ENCODE measurements around the gene KLC1. TPM values are rescaled to one million over a fixed set of nuclear protein-coding genes. Genes with fewer than 3 reads are reported as not detected.

The KLC1 gene
- polyA plus RNA-seq, 3 donors = 81.6 to 89.5 (median 85.6) TPM

DNA sequence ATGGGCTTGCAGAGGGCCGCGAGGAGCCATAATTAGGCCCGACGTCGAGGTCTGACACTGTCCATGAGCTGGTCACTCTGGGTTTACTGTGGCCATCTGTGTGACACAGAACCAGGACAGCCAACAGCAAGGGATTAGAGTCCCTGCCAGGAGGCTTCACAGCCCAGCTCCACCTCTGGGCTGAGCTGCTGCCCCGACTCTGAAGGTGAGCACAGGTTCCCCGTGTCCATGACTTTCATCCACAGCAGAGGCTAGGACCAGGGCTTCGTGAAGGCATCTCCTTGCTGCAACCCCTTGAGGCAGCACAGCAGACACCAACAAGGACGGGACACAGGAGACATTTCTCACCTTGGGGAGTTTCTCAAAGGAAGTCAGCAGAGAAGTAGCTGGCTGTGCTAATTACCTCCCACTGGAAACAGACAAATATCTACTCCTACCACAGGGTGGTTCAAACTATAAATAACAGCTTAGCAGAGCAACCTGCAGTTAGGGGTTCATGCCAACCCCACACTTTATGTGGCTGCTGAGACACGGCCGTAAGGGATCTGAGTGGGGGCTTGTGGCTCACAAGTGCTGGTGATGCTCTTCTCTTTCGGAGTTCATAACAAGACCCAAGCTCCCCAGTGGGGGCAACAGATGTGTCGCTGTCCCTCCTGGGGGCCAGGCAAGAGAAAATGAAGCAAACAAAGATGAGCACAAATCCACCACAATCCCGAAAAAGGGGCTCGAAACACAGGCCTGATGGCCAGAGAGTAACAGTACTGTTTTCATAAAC is 115.8 kb downstream of the KLC1 start:
- DNase-seq (ENCODE audit: low read depth in 3 of 3, low spot score in 2 of 3) = no peak

DNA sequence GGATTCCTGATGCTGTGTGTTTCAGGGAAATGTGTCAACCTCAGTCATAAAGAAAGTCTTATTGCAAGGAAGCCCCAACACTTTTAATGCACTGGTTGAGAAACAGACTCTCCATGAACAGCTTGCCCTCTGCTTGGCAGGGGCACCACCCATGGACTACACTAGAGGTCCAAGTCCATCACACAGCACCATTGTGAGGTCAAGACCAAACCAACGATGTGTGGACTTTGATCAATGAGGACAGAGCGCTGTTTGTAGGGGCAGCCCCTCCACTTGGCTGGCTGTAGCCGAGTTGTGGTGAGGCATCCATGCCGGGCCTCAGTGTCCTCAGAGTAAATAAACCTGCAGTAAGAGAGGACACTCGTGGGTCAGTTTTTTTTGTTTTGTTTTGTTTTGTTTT is 116.4 kb downstream of the KLC1 start:
- no peak for DNase-seq (ENCODE audit: low read depth in 3 of 3, low spot score in 2 of 3)

DNA sequence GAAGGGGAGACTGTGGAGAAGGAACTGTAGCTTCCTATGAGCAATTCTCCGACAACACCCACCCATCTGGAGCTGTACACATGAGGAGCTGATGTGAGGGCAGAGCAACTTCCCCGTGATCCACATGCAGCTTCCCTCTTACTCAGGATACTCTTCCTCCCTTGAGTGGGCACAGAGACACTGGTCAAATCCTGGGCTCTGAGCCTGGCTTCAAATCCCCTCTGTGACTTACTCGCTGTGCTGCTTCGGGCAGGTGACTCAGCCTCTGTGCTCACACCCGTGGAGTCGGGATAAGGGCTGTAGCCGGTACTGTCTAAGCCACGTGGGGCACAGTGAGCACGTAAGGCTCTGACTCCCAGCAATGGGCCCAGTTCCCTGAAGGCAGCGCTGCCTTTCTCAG is 117.7 kb downstream of the KLC1 start:
- no peak for DNase-seq (ENCODE audit: low read depth in 3 of 3, low spot score in 2 of 3)

DNA sequence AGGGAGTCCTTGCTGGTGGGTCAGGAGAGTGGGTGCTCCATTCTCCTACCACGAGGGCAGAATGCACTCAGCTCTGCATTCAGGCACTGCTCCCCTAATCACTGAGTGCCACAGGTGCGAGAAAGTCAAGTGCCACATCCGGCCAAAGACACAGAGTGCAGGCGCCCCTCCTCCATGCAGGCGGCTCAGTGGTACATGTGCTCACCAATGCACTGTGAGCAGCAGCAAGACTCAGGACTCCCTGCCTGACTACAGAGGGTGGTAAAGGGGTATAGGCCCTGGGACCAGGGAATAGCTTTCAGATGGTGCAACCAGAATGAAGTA is 119.5 kb downstream of the KLC1 start:
- DNase-seq (ENCODE audit: low read depth in 3 of 3, low spot score in 2 of 3) = no peak

DNA sequence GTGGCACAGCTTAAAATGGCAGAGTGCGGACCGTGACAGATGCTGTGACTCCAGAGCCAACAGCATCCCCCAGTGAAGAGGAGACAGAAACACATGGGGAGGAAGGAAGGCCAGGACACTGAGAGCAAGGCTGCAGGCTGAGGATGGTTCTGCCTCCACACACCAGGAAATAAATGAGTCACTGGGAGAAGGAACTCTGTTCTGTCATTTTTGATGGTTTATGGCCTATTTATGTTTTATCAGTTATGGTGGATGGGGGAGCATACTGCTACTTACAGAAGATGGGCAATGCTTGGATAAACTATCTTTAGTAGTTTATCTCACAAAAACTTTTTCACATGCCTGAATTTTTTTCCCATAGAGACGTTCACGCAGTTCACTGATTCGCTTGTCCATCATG is 120.4 kb downstream of the KLC1 start:
- no peak for DNase-seq (ENCODE audit: low read depth in 3 of 3, low spot score in 2 of 3)

DNA sequence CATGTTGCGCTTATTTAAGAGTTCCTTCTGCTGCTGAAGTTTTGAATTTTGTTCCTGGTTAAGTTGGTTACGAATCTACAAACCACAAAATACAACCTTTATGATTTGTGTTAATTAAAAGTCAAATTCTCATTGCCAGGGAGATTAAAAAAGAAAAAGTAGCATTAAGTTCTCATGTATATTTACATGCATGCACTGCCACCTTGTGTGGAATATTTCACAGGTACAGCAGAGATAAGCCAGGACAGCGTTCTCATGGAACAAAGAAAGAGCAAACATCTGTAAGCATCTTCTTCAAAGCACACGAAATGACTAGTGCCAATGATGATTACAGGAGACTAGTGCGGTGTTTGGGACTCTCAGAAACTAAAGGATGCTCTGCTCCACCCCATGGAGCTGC is 120.8 kb downstream of the KLC1 start:
- DNase-seq (ENCODE audit: low read depth in 3 of 3, low spot score in 2 of 3) = no peak

Other genes with a start within 250 kb of the KLC1 start
- 10 to 100 TPM; 87.3 to 99.0 (median 97.8) TPM for gene MARK3, start 243.8 kb upstream of the KLC1 start, polyA plus RNA-seq (ENCODE audit: insufficient read length in 3 of 3)
- 100 to 1,000 TPM in 2 of 3 donors, 10 to 100 TPM in 1; 98.8 to 122 (median 118) TPM for gene CKB, start 106.4 kb upstream of the KLC1 start, polyA plus RNA-seq (ENCODE audit: insufficient read length in 3 of 3)
- gene TRMT61A, start 100.0 kb upstream of the KLC1 start, polyA plus RNA-seq (ENCODE audit: insufficient read length in 3 of 3) = 1 to 10 TPM; 5.7 to 6.8 (median 5.9) TPM
- gene BAG5, start 66.6 kb upstream of the KLC1 start, polyA plus RNA-seq (ENCODE audit: insufficient read length in 3 of 3) = 10 to 100 TPM; 30.7 to 35.8 (median 33.5) TPM
- 10 to 100 TPM; 39.5 to 40.1 (median 39.5) TPM for gene COA8, start 66.3 kb upstream of the KLC1 start, polyA plus RNA-seq (ENCODE audit: insufficient read length in 3 of 3)
- gene XRCC3, start 86.2 kb downstream of the KLC1 start, polyA plus RNA-seq (ENCODE audit: insufficient read length in 3 of 3) = 10 to 100 TPM; 11.3 to 13.5 (median 12.2) TPM
- gene ZFYVE21, start 86.6 kb downstream of the KLC1 start, polyA plus RNA-seq (ENCODE audit: insufficient read length in 3 of 3) = 10 to 100 TPM; 48.7 to 53.6 (median 49.6) TPM
- gene PPP1R13B, start 218.4 kb downstream of the KLC1 start, polyA plus RNA-seq (ENCODE audit: insufficient read length in 3 of 3) = 10 to 100 TPM; 28.4 to 30.9 (median 29.4) TPM